ENCODE data around the gene SYCN.

The SYCN gene

GRCh38 chr19:39192846-39193245, 11.2 kb downstream of the SYCN start:
- DNase-seq, result no peak

- DNase-seq, result no peak
These were observed 13.3 kb downstream of the SYCN start for GRCh38 chr19:39190768-39191167.

GRCh38 chr19:39188960-39189359, 15.1 kb downstream of the SYCN start:
- DNase-seq, result no peak

GRCh38 chr19:39187552-39187943, 16.5 kb downstream of the SYCN start:
- no peak for DNase-seq

- no peak for DNase-seq
These were observed 17.7 kb downstream of the SYCN start for GRCh38 chr19:39186391-39186790.

- DNase-seq, result no peak
These were observed 21.0 kb downstream of the SYCN start for GRCh38 chr19:39183104-39183503.

- DNase-seq, result no peak
These were observed 21.9 kb downstream of the SYCN start for GRCh38 chr19:39182174-39182505.

- no peak for DNase-seq
These were observed 22.4 kb downstream of the SYCN start for GRCh38 chr19:39181500-39182173.

GRCh38 chr19:39180749-39181148, 23.3 kb downstream of the SYCN start:
- no peak for DNase-seq

- DNase-seq, result no peak
These were observed 24.3 kb downstream of the SYCN start for GRCh38 chr19:39179754-39180153.

GRCh38 chr19:39178296-39179006, 25.6 kb downstream of the SYCN start:
- no peak for DNase-seq

GRCh38 chr19:39177736-39178135, 26.3 kb downstream of the SYCN start:
- DNase-seq, result no peak

GRCh38 chr19:39177110-39177699, 26.9 kb downstream of the SYCN start:
- no peak for DNase-seq

GRCh38 chr19:39175564-39175963, 28.5 kb downstream of the SYCN start:
- no peak for DNase-seq

GRCh38 chr19:39174558-39175544, 29.2 kb downstream of the SYCN start:
- no peak for DNase-seq

- no peak for DNase-seq
These were observed 29.9 kb downstream of the SYCN start for GRCh38 chr19:39174142-39174541.

- no peak for DNase-seq
These were observed 30.5 kb downstream of the SYCN start for GRCh38 chr19:39173502-39173991.

GRCh38 chr19:39172700-39173501, 31.2 kb downstream of the SYCN start:
- DNase-seq, result no peak

- DNase-seq, result no peak
These were observed 32.3 kb downstream of the SYCN start for GRCh38 chr19:39171479-39172465.

- DNase-seq, result no peak
These were observed 33.5 kb downstream of the SYCN start for GRCh38 chr19:39170386-39171231.

All from EL (cell line).